K562 (cell line): ENCODE results near the gene EIF4G2. TPM values are rescaled to one million over a fixed set of nuclear protein-coding genes. Genes with fewer than 3 reads are reported as not detected.
A peak's percentile ranks its signal among the peaks of the same experiment; 100 is the strongest.

Experiments used
- ATAC-seq: fragments of 200-7000 bp; cut with Tn5 transposase; 3 replicates; pipeline ENCODE4 v1.9.1; 2020; ENCODE audit warnings: moderate library complexity
- BruUV-seq: library from RNA; stranded (reverse); fragments of 400-500 nt; replicated peaks from 2 replicates; lab custom pipeline; 2021; lab: Mats Ljungman, UMichigan
- CTCF ChIA-PET: fragments of 300-600 bp; formaldehyde crosslinking; extraction: SDS; loops from one replicate; lab custom pipeline; 2021; ENCODE audit warnings: low intra/inter-chr PET ratio; lab: Yijun Ruan, JAX
- POLR2A ChIA-PET: fragments of 300-600, 350-650 bp; sonication (Branson Sonifier 250); formaldehyde crosslinking; extraction: SDS; loops from one replicate; lab custom pipeline; 2021; ENCODE audit warnings: antibody characterized with exemption, inconsistent platforms; lab: Yijun Ruan, JAX
- DNase-seq, 4 experiments: peaks; one replicate each; pipeline versions ENCODE4 v3.0.0 to v3.0.0-alpha.2; 2011 to 2018; ENCODE audit warnings: low spot score in 3 of 4, mixed read lengths in 3 of 4; ENCODE audit errors: extremely low read depth in 1 of 4
- FAIRE-seq: peaks from 2 replicates; lab custom pipeline; 2011; peaks lifted over from hg19 to GRCh38; lab: Jason Lieb, UNC
- H2AFZ ChIP-seq: 2 replicates; pipeline ENCODE4 v1.6.0; 2011; ENCODE audit warnings: low read depth, low read length, control low read depth, inconsistent platforms
- H3K27ac ChIP-seq: fragments of 200-600 bp; 3 replicates; pipeline ENCODE4 v1.8.0; 2011; ENCODE audit warnings: low read depth, mild to moderate bottlenecking, control low read depth, inconsistent platforms, low read length, moderate library complexity, mixed read lengths; ENCODE audit errors: extremely low read depth
- H3K27me3 ChIP-seq, 2 experiments: fragments of 300-600 bp in 1 of 2; 2 replicates in 1 of 2; 3 replicates in 1 of 2; pipeline versions ENCODE4 v1.6.0 to v1.8.0; 2011; ENCODE audit warnings: inconsistent platforms in 2 of 2, low read length in 2 of 2, mild to moderate bottlenecking in 1 of 2, mixed read lengths in 1 of 2, moderate library complexity in 1 of 2; ENCODE audit not compliant: control insufficient read depth in 2 of 2, insufficient read depth in 2 of 2
- H3K36me3 ChIP-seq: fragments of 300-600 bp; 3 replicates; pipeline ENCODE4 v1.8.0; 2011; ENCODE audit warnings: mild to moderate bottlenecking, low read length, inconsistent platforms; ENCODE audit not compliant: control insufficient read depth, insufficient read depth
- H3K4me1 ChIP-seq, 2 experiments: fragments of 200-600 bp in 1 of 2; replicated peaks in 1 of 2; 2 replicates in 1 of 2; 3 replicates in 1 of 2; pipeline versions ENCODE4 v1.5.1 to v1.8.0; 2011; ENCODE audit warnings: inconsistent platforms in 2 of 2, low read length in 2 of 2, mild to moderate bottlenecking in 1 of 2, mixed read lengths in 1 of 2, moderate library complexity in 1 of 2; ENCODE audit not compliant: control insufficient read depth in 2 of 2, insufficient read depth in 2 of 2
- H3K4me2 ChIP-seq: 2 replicates; pipeline ENCODE4 v1.6.1; 2011; ENCODE audit warnings: low read length, control low read depth, inconsistent platforms, mixed read lengths; ENCODE audit not compliant: insufficient read depth
- H3K4me3 ChIP-seq: fragments of 200-600 bp; sonication (generic), shearing (Covaris generic); 2 replicates; pipeline ENCODE4 v1.5.1; 2016; ENCODE audit warnings: control low read depth, inconsistent platforms
- H3K79me2 ChIP-seq: fragments of 200-600 bp; 3 replicates; pipeline ENCODE4 v1.8.0; 2011; ENCODE audit warnings: low read length, inconsistent platforms; ENCODE audit not compliant: control insufficient read depth, insufficient read depth
- H3K9ac ChIP-seq, 2 experiments: 2 replicates each; pipeline versions ENCODE4 v1.6.0 to v1.6.1; 2011; ENCODE audit warnings: low read depth in 2 of 2, low read length in 2 of 2, control low read depth in 1 of 2, inconsistent platforms in 1 of 2, mild to moderate bottlenecking in 1 of 2, mixed read lengths in 1 of 2; ENCODE audit not compliant: insufficient read depth in 1 of 2
- H3K9me1 ChIP-seq: one replicate; pipeline ENCODE4 v1.6.0; 2011; ENCODE audit warnings: inconsistent platforms, mild to moderate bottlenecking, low read length, moderate library complexity; ENCODE audit not compliant: control insufficient read depth, insufficient read depth
- H3K9me3 ChIP-seq: replicated peaks from 2 replicates; pipeline ENCODE4 v1.5.1; 2011; ENCODE audit warnings: low read depth, low read length, inconsistent platforms; ENCODE audit not compliant: control insufficient read depth, insufficient read depth
- H4K20me1 ChIP-seq: replicated peaks from 2 replicates; pipeline ENCODE4 v1.6.1; 2011; ENCODE audit warnings: low read length, inconsistent platforms, mixed read lengths; ENCODE audit not compliant: control insufficient read depth, insufficient read depth
- CBFA2T3 ChIP-seq: fragments of 450-650 bp; IDR thresholded peaks from 2 replicates; pipeline ENCODE4 v1.6.1; 2017
- E2F8 ChIP-seq: fragments of 450-650 bp; IDR thresholded peaks from 2 replicates; pipeline ENCODE4 v1.7.1; 2018; ENCODE audit warnings: mild to moderate bottlenecking, low read depth; ENCODE audit not compliant: partially characterized antibody
- MIER1 ChIP-seq: fragments of 450-650 bp; IDR thresholded peaks from 2 replicates; pipeline ENCODE4 v1.6.1; 2016; ENCODE audit warnings: antibody characterized with exemption, mild to moderate bottlenecking, low read depth
- SAP30 ChIP-seq: fragments of 200-600 bp; sonication (generic); IDR thresholded peaks from 2 replicates; pipeline ENCODE4 v1.6.1; 2012; ENCODE audit warnings: borderline replicate concordance, low read depth, mild to moderate bottlenecking, moderate library complexity, low read length, control low read depth, inconsistent platforms; ENCODE audit not compliant: insufficient read depth, poor library complexity, severe bottlenecking
- SMARCC2 ChIP-seq: fragments of 450-650 bp; IDR thresholded peaks from 2 replicates; pipeline ENCODE4 v1.6.1; 2017; ENCODE audit warnings: antibody characterized with exemption, moderate library complexity, mild to moderate bottlenecking, low read depth
- ZKSCAN8 ChIP-seq: fragments of 200-800 bp; sonication (Bioruptor generic); IDR thresholded peaks from 2 replicates; pipeline ENCODE4 v1.6.1; 2016; ENCODE audit warnings: missing genetic modification characterization, missing compliant biosample characterization
- ZNF282 ChIP-seq: sonication (generic); formaldehyde crosslinking; IDR thresholded peaks from 2 replicates; pipeline ENCODE4 v1.8.1; 2023; ENCODE audit warnings: missing genetic modification reagents
- WGBS: fragments of 100-300 bp; shearing (Covaris generic); methylation state at CpG from one replicate; pipeline ENCODE4 v1.1.6; 2016; ENCODE audit warnings: low coverage, mixed read lengths; ENCODE audit not compliant: insufficient coverage; ENCODE audit errors: missing lambda C conversion rate; 5-methylcytosine and 5-hydroxymethylcytosine counted together
- in situ Hi-C: fragments of 300-500 bp; cut with MboI; formaldehyde crosslinking; loops from 4 replicates; pipeline ENCODE4 v1.15.0; 2018; ENCODE audit warnings: inconsistent platforms, mixed read lengths
- intact Hi-C: fragments of 100-400 bp; cut with micrococcal nuclease; formaldehyde crosslinking; loops from 2 replicates; pipeline ENCODE4 v1.14.2; 2022
- polyA plus RNA-seq, 8 experiments: library from polyadenylated mRNA; depleted of rRNA in 4 of 8; stranded (reverse) in 5 of 8; unstranded in 3 of 8; fragments of >200 nt; fragmentation: Nextera tagmentation in 2 of 8; fragmentation: Illumina TruSeq in 1 of 8; extraction: Ambion mirVana in 2 of 8; extraction: Trizol in 1 of 8; gene quantifications; 2 replicates each; pipeline versions ENCODE4 v1.2.1 to v1.2.3, GENCODE V29; 2011 to 2014; ENCODE audit warnings: inconsistent platforms in 1 of 8, missing spikeins in 1 of 8
- total RNA-seq, 7 experiments: library from RNA; depleted of rRNA in 6 of 7; stranded (reverse); fragments of >200 nt in 6 of 7; fragmentation: Illumina TruSeq in 2 of 7; extraction: Trizol in 2 of 7; gene quantifications; 2 replicates each; pipeline versions ENCODE4 v1.2.1 to v1.2.3, GENCODE V29; 2011 to 2021; ENCODE audit warnings: low replicate concordance in 1 of 7

EIF4G2 gene
- total and polyA plus RNA-seq, 9 of the 15 experiments (the other 6 are each of a cell fraction or from before 2014, with no cell fraction given) = 206 to 790 (median 646) TPM

GRCh38 chr11:10751581-10751940 is 57.2 kb downstream of the EIF4G2 start:
- Histone ChIP-seq H4K20me1 (no peaks in the 10 kb centered on the region), H3K4me1 (peaks cover 13 to 18% of the 10 kb centered on the region in 2 experiments), H3K9me1 (no peaks in the 10 kb centered on the region), H3K9ac (peak overlapping the region; percentile 77 to 94), H3K79me2 (peaks cover 28% of the 10 kb centered on the region), H3K27ac (peak overlapping the region; percentile 89), H3K4me2 (peak overlapping the region; percentile 87), H3K27me3 (no peaks in the 10 kb centered on the region), H2AFZ (peak overlapping the region; percentile 84), H3K9me3 (no peaks in the 10 kb centered on the region), H3K4me3 (peak overlapping the region; percentile 63), H3K36me3 (peaks cover 39% of the 10 kb centered on the region)
- ATAC-seq = peak; percentile 32
- DNase-seq = peak in 1 of 4 experiments; percentile 12
- no peak for FAIRE-seq
- TF ChIP-seq MIER1 (0 out of 2 replicates have a peak, but pooled peaks have one; percentile 40), ZKSCAN8 (CRISPR knock-in tag) (no peak), SMARCC2 (0 out of 2 replicates have a peak, but pooled peaks have one; percentile 10), ZNF282 (CRISPR knock-in tag) (0 out of 2 replicates have a peak, but pooled peaks have one; percentile 49), CBFA2T3 (0 out of 2 replicates have a peak, but pooled peaks have one; percentile 3), SAP30 (peak; percentile 22), E2F8 (no peak)
- in situ Hi-C loops (no loop called here), intact Hi-C loops (no loop called here)
- ChIA-PET POLR2A (interaction anchor here (0.6 to 4.6 kb wide), 16 partner anchors 9 to 490 kb away, joined by 3 to 15 read pairs (median 6); partner anchors contain the start of genes EIF4G2 and RNF141), CTCF (no interaction called here)
- WGBS = 0% methylated on average over 14 of the region's 14 CpGs
- no TSS peak for BruUV-seq
